Calu3 (cell line): ENCODE measurements around the gene RXRA. TPM values are rescaled to one million over a fixed set of nuclear protein-coding genes. Genes with fewer than 3 reads are reported as not detected.

Experiments used
- BruUV-seq: library from RNA; stranded (reverse); fragments of 400-500 nt; replicated peaks from 2 replicates; lab custom pipeline; 2021; lab: Mats Ljungman, UMichigan
- CTCF ChIA-PET: fragments of 300-600 bp; sonication (Branson Sonifier 250); formaldehyde crosslinking; loops from one replicate; lab custom pipeline; 2022; ENCODE audit warnings: antibody characterized with exemption; lab: Charles Lee
- DNase-seq: peaks from one replicate; pipeline ENCODE4 v3.0.0; 2022
- H3K27ac Mint-ChIP-seq: one replicate; pipeline ENCODE4 v1.8.0; 2022; ENCODE audit warnings: mixed read lengths; ENCODE audit not compliant: unreplicated experiment
- H3K27me3 Mint-ChIP-seq: one replicate; pipeline ENCODE4 v1.8.0; 2022; ENCODE audit warnings: mixed read lengths; ENCODE audit not compliant: unreplicated experiment
- H3K36me3 Mint-ChIP-seq: one replicate; pipeline ENCODE4 v1.8.0; 2022; ENCODE audit warnings: mild to moderate bottlenecking, moderate library complexity, mixed read lengths; ENCODE audit not compliant: insufficient read depth, unreplicated experiment
- H3K4me1 Mint-ChIP-seq: one replicate; pipeline ENCODE4 v1.8.0; 2022; ENCODE audit warnings: mild to moderate bottlenecking, low read depth, mixed read lengths; ENCODE audit not compliant: unreplicated experiment
- H3K4me3 Mint-ChIP-seq: one replicate; pipeline ENCODE4 v1.8.0; 2022; ENCODE audit warnings: mild to moderate bottlenecking, low read depth, moderate library complexity, mixed read lengths; ENCODE audit not compliant: unreplicated experiment
- H3K9me3 Mint-ChIP-seq: one replicate; pipeline ENCODE4 v1.8.0; 2022; ENCODE audit warnings: low read depth, mixed read lengths; ENCODE audit not compliant: unreplicated experiment
- intact Hi-C: fragments of 100-400 bp; cut with micrococcal nuclease; formaldehyde crosslinking; loops from one replicate; pipeline ENCODE4 v1.10.0; 2022; ENCODE audit not compliant: unreplicated experiment
- total RNA-seq: library from RNA; stranded (reverse); gene quantifications from 2 replicates; pipeline ENCODE4 v1.2.3, GENCODE V29; 2022
- TF ChIP-seq, protein P1 (sequence below): fragments of 200-600 bp; IDR thresholded peaks from one replicate; pipeline ENCODE4 v1.8.0; 2022; ENCODE audit warnings: antibody characterized with exemption; ENCODE audit not compliant: unreplicated experiment

The RXRA gene
- total RNA-seq, 1 experiment from 2014 or later = 15.0 TPM

DNA sequence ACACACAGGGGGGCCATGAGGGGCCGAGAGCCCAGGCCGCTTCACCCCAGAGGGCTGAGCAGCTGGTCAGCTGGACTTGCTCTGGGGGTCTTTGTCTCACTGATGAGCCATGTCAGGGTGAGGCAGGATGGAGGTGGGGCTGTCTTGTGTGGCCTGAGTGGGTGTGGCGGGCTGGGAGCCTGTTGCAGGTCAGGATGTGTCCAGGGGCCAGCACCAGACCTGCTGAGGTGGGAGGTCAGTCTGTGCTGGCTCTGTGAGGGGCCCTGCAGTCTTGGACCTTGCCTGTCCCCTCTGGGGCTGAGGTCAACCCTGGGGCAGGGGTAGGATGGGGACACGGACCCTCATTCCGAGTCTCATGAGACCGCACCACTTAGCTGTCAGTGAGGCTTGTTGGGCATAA is 56.9 kb downstream of the RXRA start:
- H3K4me1 Mint-ChIP-seq = peaks cover 17% of the 10 kb centered on the region
- H3K27me3 Mint-ChIP-seq = no peaks in the 10 kb centered on the region
- H3K4me3 Mint-ChIP-seq = no peak overlapping the region
- CTCF ChIA-PET = no interaction called here
- no peak for DNase-seq
- BruUV-seq = no TSS peak
- H3K27ac Mint-ChIP-seq = no peak overlapping the region
- H3K9me3 Mint-ChIP-seq = no peaks in the 10 kb centered on the region
- intact Hi-C loops = no loop called here
- TF ChIP-seq, protein P1, sequence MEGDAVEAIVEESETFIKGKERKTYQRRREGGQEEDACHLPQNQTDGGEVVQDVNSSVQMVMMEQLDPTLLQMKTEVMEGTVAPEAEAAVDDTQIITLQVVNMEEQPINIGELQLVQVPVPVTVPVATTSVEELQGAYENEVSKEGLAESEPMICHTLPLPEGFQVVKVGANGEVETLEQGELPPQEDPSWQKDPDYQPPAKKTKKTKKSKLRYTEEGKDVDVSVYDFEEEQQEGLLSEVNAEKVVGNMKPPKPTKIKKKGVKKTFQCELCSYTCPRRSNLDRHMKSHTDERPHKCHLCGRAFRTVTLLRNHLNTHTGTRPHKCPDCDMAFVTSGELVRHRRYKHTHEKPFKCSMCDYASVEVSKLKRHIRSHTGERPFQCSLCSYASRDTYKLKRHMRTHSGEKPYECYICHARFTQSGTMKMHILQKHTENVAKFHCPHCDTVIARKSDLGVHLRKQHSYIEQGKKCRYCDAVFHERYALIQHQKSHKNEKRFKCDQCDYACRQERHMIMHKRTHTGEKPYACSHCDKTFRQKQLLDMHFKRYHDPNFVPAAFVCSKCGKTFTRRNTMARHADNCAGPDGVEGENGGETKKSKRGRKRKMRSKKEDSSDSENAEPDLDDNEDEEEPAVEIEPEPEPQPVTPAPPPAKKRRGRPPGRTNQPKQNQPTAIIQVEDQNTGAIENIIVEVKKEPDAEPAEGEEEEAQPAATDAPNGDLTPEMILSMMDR = no peak
- peaks cover 11% of the 10 kb centered on the region for H3K36me3 Mint-ChIP-seq

DNA sequence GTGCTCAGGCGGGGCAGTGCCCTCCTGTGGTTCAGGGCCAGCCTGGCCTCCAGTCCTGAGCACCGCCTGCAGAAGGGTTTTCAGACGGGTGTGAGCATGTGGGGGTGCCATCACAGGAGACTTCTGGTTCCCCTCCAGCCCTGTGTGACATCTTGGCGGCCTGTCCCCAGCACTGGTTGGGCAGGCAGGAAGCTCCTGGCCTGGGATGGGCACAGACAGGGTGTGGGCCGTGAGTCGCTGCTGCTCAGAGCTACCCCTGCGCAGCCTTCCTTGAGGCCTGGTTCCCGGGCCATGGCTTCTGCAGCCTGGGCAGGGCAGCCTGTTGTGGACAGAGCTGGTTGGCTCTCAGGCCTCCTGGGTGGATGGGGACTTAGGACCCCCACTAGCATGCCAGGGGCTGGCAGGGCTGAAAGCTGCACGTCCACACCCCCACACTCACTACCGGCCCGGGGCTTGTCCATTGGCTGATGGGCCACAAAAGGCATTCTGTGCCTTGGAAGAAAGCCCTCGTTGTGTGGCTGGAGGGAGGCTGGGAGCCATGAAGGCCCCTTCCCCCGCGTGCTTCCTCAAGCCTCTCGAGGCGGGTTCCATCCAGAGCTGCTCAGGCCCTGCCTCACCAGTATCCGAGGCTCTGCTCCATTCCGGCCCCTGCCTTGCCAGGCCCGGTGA is 58.7 kb downstream of the RXRA start:
- no peak overlapping the region for H3K4me3 Mint-ChIP-seq
- TF ChIP-seq, protein P1 = no peak
- peaks cover 17% of the 10 kb centered on the region for H3K4me1 Mint-ChIP-seq
- H3K27ac Mint-ChIP-seq = no peak overlapping the region
- no peaks in the 10 kb centered on the region for H3K9me3 Mint-ChIP-seq
- BruUV-seq = no TSS peak
- H3K36me3 Mint-ChIP-seq = peaks cover 6% of the 10 kb centered on the region
- CTCF ChIA-PET = no interaction called here
- no peaks in the 10 kb centered on the region for H3K27me3 Mint-ChIP-seq
- no peak for DNase-seq
- intact Hi-C loops = no loop called here

- BruUV-seq = no TSS peak
- TF ChIP-seq, protein P1 = no peak
- Mint-ChIP-seq H3K4me1 (peaks cover 17% of the 10 kb centered on the region), H3K4me3 (no peak overlapping the region), H3K36me3 (no peaks in the 10 kb centered on the region), H3K27me3 (no peaks in the 10 kb centered on the region), H3K27ac (no peak overlapping the region), H3K9me3 (no peaks in the 10 kb centered on the region)
- CTCF ChIA-PET = no interaction called here
- intact Hi-C loops = no loop called here
- no peak for DNase-seq
Observed at GRCh38 chr9:134385915-134386314, 59.7 kb downstream of the RXRA start.

GRCh38 chr9:134386951-134387831 is 60.9 kb downstream of the RXRA start:
- H3K27ac Mint-ChIP-seq = no peak overlapping the region
- CTCF ChIA-PET = no interaction called here

More at GRCh38 chr9:134386951-134387831, 60.9 kb downstream of the RXRA start:
- no peak overlapping the region for H3K4me3 Mint-ChIP-seq
- BruUV-seq = no TSS peak
- DNase-seq = no peak
- no peaks in the 10 kb centered on the region for H3K36me3 Mint-ChIP-seq
- H3K9me3 Mint-ChIP-seq = no peaks in the 10 kb centered on the region
- H3K27me3 Mint-ChIP-seq = no peaks in the 10 kb centered on the region
- intact Hi-C loops = no loop called here
- H3K4me1 Mint-ChIP-seq = peaks cover 9% of the 10 kb centered on the region
- TF ChIP-seq, protein P1 = no peak
